Adipose tissue (tissue), 3 donors: Measurements from ENCODE around the gene ABHD5. TPM values are rescaled to one million over a fixed set of nuclear protein-coding genes. Genes with fewer than 3 reads are reported as not detected.

ENCODE experiments used
- H3K27ac ChIP-seq: one replicate; pipeline ENCODE4 v1.5.1; 2013; ENCODE audit warnings: low read depth, low read length
- WGBS, 3 donors: extraction: QIAGEN DNeasy Blood & Tissue Kit; methylation state at CpG; one replicate each; pipeline ENCODE4 v1.1.7; 2013; 5-methylcytosine and 5-hydroxymethylcytosine counted together
- polyA plus RNA-seq, 3 donors: library from polyadenylated mRNA; stranded (reverse); fragments of 200-250 nt; gene quantifications; one replicate each; pipeline ENCODE4 v1.2.3, GENCODE V29; 2013
- donor health status: healthy with polysubstance abuse.
- donor health status: Bipolar disorder and iron deficiency.
- donor health status: healthy.

ABHD5 gene
- polyA plus RNA-seq, 3 donors = 21.3 to 88.2 (median 44.1) TPM

DNA sequence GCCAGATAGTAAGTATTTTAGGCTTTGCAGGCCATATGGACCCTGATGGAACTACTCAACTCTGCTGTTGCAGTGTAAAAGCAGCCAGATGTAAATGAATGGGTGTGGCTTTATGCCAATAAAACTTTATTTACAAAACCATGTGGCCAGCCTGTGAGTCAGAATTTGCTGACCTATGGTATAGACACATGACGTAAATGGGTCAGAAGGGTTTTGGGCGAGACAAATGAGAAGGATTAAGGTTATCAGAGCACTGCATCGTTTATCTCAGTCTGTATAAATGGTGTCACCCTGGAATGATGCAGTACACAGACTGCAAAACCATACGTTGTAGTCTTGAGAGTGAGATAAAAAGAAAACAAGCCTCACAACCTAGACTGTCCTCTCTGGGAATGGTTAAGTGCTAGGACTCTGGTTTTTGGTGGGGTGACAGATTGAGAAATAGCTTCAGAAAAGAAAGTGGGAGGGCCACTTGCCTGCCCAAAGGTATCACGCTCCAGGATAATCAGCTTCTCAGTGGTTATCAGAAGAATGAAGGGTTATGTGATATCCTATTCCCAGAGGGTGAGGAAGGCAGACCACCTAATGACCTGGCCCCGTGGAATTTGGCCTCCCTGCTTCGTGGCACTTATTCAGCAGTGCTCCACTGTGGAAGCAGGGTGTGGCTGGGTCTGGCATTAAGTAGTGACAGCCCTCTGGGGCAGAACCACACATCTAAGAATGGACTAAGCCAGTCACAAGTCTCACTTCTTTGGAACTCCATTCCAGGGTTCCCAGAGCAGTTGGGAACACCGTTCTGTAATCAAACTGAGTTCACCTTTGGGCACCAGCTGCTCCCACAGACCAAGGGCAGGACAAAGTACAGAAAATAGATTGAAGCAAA is 46.1 kb downstream of the ABHD5 start:
- 58 to 72% (median 70%) methylated on average over 8 of the region's 8 CpGs for WGBS, 3 donors
- no peak overlapping the region for H3K27ac ChIP-seq

DNA sequence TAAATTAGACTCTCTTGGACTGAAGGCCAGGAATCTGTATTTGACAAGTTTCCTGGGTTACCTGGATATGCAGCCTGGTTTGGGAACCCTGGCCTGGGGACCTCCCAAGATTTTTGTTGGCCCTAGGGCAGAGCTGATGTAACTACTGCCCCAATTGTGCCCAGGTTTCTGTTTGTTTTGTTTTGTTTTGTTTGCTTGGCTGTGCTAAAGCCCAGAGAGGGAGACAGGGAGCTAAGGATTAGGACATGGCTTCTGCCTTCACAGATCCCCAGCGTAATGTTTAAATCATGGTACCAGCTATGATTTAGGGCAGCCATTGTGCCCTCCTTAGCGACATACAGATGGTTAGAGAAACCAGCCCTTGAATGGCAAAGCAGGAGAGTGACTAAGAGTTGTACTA is 47.6 kb downstream of the ABHD5 start:
- no peak overlapping the region for H3K27ac ChIP-seq
- 93 to 97% (median 96%) methylated on average over 2 of the region's 2 CpGs for WGBS, 3 donors

DNA sequence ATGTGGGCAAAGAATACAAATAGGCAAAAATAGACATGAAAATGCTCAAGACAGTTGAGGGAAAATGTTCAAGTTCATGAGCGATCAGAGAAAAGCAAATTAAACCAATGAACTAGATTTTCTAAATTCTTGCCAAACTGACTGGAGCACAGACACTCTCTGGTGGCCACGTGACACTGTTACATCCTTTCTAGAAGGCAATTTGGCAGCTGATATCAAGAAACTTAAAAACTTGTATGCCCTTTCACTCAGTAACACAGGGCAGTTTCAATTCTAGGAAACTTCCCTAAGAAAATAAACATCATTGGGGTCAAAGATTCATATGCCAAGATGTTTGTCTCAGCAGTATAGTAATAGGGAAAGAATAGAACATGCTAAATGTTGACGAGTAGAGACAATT is 52.2 kb downstream of the ABHD5 start:
- H3K27ac ChIP-seq = no peak overlapping the region
- WGBS, 3 donors = 30 to 41% (median 38%) methylated on average over 3 of the region's 3 CpGs

GRCh38 chr3:43747641-43748040 is 56.9 kb downstream of the ABHD5 start:
- WGBS, 3 donors = 44 to 62% (median 61%) methylated on average over 6 of the region's 6 CpGs
- H3K27ac ChIP-seq = no peak overlapping the region

DNA sequence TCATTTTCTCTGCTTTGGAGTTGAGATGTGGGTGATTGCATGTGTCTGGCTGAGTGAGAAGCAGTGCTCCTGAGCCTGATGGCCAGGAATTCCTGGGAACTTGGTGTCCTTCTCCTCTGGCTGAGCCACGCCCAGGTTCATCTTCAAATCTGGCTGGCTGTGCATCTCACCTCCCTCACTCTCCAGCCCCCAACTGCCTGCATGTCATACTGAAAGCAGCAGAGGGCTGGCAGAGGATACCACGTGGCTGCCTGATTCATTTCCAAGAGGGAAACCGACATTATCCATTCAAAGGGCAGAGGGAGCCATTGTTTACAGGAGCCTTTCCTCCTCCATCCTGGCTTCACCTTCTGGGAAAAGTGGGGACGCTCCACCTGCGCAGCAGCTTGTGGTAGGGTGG is 57.4 kb downstream of the ABHD5 start:
- no peak overlapping the region for H3K27ac ChIP-seq
- WGBS, 3 donors = 48 to 53% (median 52%) methylated on average over 5 of the region's 5 CpGs

GRCh38 chr3:43748645-43749044 is 57.9 kb downstream of the ABHD5 start:
- WGBS, 3 donors = 84 to 89% (median 89%) methylated on average over 5 of the region's 5 CpGs
- no peak overlapping the region for H3K27ac ChIP-seq

DNA sequence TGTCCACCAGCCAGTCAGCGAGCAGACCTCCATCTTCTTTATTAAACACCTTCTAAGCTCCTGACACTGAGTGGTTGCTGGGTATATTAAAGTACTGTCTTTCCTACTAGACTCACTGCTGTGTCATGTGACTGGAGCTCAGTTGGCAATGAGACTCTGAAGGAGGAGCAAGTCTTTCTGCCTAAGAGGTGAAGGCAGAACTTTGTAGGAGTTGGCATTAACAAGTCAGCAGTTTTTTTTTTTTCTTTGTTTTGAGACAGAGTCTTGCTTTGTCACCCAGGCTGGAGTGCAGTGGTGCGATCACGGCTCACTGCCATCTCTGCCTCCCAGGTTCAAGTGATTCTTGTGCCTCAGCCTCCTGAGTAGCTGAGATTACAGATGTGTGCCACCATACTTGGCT is 62.2 kb downstream of the ABHD5 start:
- no peak overlapping the region for H3K27ac ChIP-seq
- 94 to 98% (median 97%) methylated on average over 3 of the region's 3 CpGs for WGBS, 3 donors

DNA sequence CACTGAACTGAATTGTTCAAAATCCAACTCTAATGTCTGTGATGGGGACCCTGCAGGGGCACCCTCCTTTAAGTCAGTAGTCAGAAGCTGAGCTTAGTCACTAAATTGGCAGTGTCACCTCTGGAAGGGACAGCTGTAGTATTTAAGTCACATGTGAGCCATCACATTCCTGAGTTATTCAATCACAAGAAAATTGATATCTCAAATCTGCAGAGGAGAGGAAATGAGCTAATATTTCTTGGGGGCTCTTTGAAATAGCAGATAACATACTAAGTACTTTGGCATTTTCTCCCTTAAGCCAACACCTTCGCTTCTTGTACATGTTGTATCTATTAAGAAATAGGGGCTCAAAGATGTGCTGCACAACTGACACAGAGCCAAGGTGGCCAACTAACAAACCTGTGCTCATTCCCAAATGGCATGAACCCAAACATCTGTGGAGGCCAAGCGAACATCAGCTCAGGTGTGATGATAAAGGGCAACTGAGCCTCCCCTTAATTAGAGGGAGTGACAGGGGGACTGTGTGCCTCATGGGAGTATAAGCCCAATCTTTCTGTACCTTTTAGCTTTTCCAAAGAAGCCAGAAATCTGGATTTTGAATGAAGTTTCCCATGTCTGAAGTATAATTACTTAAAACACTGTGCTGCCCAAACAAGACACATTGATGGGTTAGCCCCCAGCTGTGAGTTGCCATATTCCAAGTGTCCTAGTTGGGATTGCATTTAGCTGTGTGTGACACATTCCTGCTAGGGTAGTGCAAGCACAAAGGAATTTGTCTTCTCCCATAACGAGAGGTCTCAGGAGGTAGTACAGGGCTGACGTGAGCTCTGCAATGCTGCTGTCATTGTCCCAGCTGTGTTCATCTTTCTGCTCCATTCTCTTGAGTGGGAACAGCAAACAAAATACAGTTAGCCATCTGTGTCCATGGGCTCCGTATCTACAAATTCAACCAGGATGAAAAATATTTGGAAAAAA is 63.3 kb downstream of the ABHD5 start:
- no peak overlapping the region for H3K27ac ChIP-seq
- 60 to 75% (median 75%) methylated on average over 5 of the region's 5 CpGs for WGBS, 3 donors

DNA sequence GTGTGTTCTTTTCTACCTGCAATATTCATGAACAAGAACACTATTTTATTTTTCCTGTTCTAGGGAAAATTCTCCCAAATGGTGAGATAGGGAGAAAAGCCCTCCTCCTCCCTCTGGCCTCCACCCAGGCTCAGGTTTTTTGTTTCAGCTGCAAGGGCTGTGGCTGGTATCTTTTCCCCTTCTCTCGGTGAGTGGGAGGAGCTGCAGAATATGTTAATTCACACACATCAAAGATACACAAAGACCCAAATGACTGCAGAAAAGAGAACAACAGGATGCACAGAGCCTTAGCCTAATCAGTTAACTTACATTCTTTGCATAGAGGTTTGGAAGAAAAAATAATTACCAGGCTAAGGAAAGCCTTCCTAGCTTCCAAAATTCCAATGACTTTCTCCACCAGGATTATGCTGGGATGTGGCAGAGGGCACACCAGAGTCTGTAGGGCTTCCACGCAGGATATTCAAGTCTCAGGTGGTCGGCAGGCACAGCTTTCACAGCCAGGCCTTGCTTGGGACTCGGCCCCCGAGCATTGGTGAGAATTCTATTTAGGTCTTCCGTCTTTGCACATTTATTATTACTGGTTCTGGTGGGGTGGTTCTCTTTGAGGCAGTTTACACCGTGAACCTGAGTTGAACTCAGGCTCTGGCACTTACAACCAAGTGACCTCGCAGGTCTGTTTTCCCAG is 64.9 kb downstream of the ABHD5 start:
- H3K27ac ChIP-seq = no peak overlapping the region
- WGBS, 3 donors = 75 to 76% (median 76%) methylated on average over 8 of the region's 8 CpGs

- H3K27ac ChIP-seq = no peak overlapping the region
- 83 to 86% (median 84%) methylated on average over 2 of the region's 2 CpGs for whole genome bisulfite sequencing, 3 donors
Measured at GRCh38 chr3:43757666-43758321, 67.1 kb downstream of the ABHD5 start.

GRCh38 chr3:43758592-43759225 is 68.0 kb downstream of the ABHD5 start:
- 46 to 51% (median 50%) methylated on average over 4 of the region's 4 CpGs for WGBS, 3 donors
- H3K27ac ChIP-seq = no peak overlapping the region

- WGBS, 3 donors = 57 to 65% (median 64%) methylated on average over 6 of the region's 6 CpGs
- H3K27ac ChIP-seq = no peak overlapping the region
Measured at GRCh38 chr3:43759297-43759782, 68.6 kb downstream of the ABHD5 start.

- 55 to 63% (median 61%) methylated on average over 2 of the region's 2 CpGs for WGBS, 3 donors
- no peak overlapping the region for H3K27ac ChIP-seq
Measured at GRCh38 chr3:43759938-43760337, 69.2 kb downstream of the ABHD5 start.

DNA sequence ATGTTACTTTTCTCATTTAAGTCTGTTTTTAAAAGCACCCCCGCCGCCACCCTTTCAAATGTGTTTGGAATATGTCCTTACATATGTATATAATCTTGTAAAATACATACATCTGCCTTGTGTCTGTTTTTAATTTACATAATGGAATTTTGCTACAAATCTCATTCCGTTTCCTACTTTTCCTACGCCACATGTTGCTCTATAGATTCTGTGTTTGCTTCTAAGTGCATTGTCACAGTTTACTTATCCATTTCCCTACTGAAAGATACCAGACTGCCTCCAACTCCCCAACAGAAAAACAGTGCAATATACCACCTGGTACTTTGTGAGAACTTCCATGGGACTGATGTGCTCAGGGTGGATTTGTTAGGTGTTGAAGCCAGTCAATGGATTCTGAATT is 70.2 kb downstream of the ABHD5 start:
- 95 to 99% (median 96%) methylated on average over 4 of the region's 4 CpGs for WGBS, 3 donors

DNA sequence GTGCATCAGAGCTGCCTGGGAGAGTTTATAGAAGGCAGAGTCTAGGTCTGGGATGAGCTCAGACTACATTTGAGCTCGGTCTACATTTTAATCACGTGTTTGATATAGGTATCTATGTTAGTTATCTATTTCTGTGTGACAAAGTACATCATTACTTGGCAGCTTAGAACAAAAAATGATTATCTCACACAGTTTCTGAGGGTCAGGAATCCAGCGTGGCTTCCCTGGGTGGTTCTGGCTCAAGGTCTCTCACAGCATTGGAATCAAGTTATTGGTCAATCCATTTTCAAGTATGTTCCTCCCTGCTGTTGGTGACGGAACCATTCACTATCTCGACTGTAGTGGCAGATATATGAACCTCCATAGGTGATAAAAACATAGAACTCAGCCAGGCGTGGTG is 71.7 kb downstream of the ABHD5 start:
- no peak overlapping the region for H3K27ac ChIP-seq
- 71 to 89% (median 86%) methylated on average over 6 of the region's 6 CpGs for WGBS, 3 donors

More for the DNA sequence above, 70.2 kb downstream of the ABHD5 start:
- no peak overlapping the region for H3K27ac ChIP-seq

DNA sequence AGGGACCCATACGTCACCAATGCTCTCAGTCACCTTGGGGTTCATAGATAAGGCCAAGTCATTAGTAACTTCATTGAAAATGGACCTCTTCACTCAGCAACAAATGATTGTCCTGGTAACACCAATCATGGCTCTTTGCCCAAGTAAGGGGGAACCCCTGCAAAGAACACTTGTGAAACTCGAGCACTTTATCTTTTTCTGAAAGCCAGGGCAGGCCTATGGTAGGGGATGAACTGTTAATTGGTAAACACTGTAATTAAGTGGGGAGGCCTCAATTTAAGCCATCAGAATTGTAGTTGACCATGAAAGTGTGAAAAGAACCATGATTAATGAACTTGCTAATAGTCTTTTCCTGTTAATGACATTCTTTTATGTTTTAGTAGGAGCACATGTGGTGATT is 73.3 kb downstream of the ABHD5 start:
- H3K27ac ChIP-seq = no peak overlapping the region
- WGBS, 3 donors = 75 to 94% (median 88%) methylated on average over 2 of the region's 2 CpGs

- no peak overlapping the region for H3K27ac ChIP-seq
- 85 to 95% (median 90%) methylated on average over 2 of the region's 2 CpGs for WGBS, 3 donors
Measured at GRCh38 chr3:43764471-43764870, 73.7 kb downstream of the ABHD5 start.
